Adipose tissue (tissue), 3 donors: ENCODE measurements around the gene ANKRD44. TPM values are rescaled to one million over a fixed set of nuclear protein-coding genes. Genes with fewer than 3 reads are reported as not detected.

ENCODE experiments used
- H3K27ac ChIP-seq: one replicate; pipeline ENCODE4 v1.5.1; 2013; ENCODE audit warnings: low read depth, low read length
- WGBS, 3 donors: extraction: QIAGEN DNeasy Blood & Tissue Kit; methylation state at CpG; one replicate each; pipeline ENCODE4 v1.1.7; 2013; 5-methylcytosine and 5-hydroxymethylcytosine counted together
- polyA plus RNA-seq, 3 donors: library from polyadenylated mRNA; stranded (reverse); fragments of 200-250 nt; gene quantifications; one replicate each; pipeline ENCODE4 v1.2.3, GENCODE V29; 2013
- donor health status: healthy with polysubstance abuse.
- donor health status: Bipolar disorder and iron deficiency.
- donor health status: healthy.

Gene ANKRD44
- polyA plus RNA-seq, 3 donors = 1.3 to 4.2 (median 3.5) TPM

DNA sequence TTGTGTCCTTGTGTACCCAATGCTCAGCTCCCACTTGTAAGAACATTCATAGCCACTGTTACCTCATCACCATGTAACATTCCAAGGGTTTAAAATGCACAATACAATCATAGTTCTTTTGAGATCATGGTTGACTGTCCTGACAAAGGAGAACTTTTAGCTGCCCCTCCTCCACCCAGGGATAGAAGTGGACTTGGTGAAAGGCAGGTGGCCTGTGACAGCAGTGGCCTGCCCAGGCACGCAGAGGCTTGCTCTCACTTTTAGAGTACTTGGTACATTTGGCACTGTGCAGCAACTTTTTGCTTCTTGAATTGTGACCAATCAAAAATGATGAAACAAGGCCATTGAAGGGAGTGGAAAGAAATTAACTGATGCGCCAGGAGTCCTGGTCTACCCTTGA is 108.7 kb downstream of the ANKRD44 start:
- WGBS, 3 donors = 92 to 96% (median 95%) methylated on average over 2 of the region's 2 CpGs
- H3K27ac ChIP-seq = no peak overlapping the region

DNA sequence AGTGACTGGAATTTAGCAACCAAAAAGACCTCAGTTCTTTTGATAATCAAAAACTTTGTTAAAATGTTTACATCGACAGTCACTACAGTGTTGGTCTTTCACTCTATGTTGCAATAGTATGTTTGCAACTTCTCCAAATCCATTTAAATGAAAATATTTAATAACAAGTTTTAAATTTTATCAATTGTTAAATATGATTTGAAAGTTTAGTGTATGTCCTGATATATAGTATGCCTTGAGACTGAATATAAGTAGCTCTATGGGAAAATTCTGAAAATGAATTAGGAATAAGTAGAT is 109.9 kb downstream of the ANKRD44 start:
- no peak overlapping the region for H3K27ac ChIP-seq
- WGBS, 3 donors = 65 to 71% (median 66%) methylated on average over 1 of the region's 1 CpG

DNA sequence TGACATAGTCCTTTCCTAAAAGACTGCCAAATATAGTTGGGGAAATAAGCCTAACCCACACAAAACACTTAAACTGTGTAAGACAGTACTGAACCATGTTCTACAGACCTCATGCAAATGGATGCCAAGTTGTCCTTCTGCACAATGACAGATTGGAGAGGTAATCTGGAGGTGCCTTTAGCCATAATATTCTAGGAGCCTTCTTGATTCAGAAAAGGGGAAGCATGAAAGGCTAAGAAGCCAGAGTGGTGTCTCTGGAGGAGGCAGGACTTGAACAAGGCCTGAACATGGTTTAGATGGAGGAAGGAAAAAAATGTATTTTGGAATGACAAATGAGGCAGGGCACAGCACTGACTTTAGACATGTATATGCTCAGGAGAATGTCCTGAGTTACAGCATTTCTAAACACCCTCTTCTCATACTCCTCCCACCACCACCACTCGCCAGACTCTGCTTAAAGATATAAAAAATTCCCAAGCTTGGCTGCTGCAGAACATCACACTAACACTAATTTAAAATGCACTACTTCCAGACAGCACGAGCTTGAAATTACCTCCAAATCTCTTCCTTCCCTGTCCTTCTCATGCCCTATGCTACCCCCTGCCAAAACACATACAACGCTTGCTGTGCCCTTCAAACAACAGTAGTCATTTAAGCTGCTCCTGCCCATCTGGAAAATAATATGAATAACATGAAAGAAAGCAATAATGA is 110.4 kb downstream of the ANKRD44 start:
- WGBS, 3 donors = 44 to 57% (median 50%) methylated on average over 3 of the region's 3 CpGs
- H3K27ac ChIP-seq = no peak overlapping the region

DNA sequence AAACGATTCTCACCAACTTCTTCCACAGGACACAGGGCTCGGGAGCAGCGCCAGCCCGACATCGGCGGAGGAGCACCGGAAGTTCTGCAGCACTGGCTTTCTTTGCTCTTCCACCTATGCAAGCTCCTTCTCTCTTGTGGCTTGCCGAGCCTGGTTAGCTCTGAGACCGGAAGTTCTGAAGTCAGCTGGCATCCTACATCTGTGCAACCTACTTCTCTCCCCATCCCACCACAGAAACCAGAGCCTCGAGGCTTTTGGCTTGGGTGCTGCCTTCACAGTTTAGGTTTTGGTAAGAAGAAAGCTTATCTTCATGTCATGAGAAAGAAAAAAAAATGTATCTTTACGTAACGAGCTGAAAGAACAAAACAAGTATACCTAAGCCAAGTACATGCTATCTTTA is 111.7 kb downstream of the ANKRD44 start:
- WGBS, 3 donors = 34 to 74% (median 43%) methylated on average over 12 of the region's 12 CpGs
- H3K27ac ChIP-seq = no peak overlapping the region

DNA sequence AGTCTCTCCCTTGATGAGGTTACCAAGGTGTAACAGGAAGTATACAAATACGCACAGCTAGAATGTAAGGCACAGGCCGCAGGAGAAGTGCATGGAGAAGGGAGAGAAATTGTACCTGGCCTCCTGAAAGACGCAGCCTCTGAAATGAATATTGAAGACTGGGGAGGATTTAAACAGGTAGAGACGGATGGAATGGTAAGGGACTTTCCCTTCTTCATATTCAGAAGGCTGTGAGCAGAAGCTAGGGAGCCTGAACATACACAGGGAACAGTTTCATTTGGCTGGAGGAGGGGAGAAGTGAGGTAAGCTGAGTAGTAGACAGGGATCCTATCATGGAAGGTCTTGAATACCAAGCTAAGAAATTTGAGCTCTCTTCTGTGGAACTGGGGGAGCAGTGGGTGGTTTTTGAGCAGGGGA is 112.7 kb downstream of the ANKRD44 start:
- 72 to 85% (median 73%) methylated on average over 4 of the region's 4 CpGs for WGBS, 3 donors
- no peak overlapping the region for H3K27ac ChIP-seq

DNA sequence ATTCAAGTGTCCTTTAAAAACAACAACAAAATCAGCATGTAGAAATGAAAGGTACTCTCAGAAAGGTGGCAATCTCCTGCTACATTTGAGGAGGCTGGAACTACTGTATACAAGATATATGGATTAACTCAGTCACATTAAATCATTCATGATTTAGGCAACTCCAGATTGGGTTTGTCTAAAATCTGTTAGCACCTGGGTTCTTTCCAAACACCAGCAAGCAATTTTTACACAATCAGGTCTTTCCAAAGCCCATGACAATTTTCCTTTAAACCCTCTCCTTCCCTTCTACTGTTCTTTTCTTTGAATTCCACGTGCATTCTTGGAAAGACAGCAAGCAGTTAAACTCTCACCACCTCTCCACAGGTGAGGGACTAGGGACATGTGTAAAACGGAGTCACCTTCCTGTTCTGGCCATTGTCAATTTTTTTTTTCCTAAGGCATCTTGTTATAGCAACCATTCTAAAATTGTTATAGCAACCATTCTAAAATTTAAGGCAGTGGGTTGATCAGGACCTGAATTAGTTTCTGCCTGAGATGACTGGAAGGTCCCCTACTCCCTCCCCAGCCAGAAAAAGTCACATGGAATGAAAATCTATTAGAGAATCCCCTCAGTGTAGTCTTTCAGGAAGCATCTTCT is 113.9 kb downstream of the ANKRD44 start:
- H3K27ac ChIP-seq = no peak overlapping the region
- 7 to 23% (median 16%) methylated on average over 2 of the region's 2 CpGs for WGBS, 3 donors

DNA sequence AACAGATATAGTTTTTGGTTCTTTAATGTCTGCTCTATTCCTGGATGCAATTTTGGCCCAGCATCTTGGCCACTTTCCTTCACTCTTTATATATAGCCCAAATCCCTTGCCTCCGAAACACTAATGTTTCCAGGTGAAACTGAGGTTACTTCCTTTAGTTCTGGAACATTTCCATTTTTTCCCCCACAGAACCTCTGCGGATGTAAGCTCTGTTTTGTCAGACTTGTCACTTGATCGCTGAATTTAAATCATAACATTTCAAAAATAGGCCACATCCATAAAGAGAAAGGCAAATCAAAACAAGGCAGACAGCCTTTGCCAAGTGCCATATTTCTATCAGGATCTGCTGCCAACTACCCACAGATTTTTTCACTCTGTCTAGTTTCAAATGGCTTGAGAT is 115.1 kb downstream of the ANKRD44 start:
- no peak overlapping the region for H3K27ac ChIP-seq
- 35 to 65% (median 39%) methylated on average over 3 of the region's 3 CpGs for WGBS, 3 donors

DNA sequence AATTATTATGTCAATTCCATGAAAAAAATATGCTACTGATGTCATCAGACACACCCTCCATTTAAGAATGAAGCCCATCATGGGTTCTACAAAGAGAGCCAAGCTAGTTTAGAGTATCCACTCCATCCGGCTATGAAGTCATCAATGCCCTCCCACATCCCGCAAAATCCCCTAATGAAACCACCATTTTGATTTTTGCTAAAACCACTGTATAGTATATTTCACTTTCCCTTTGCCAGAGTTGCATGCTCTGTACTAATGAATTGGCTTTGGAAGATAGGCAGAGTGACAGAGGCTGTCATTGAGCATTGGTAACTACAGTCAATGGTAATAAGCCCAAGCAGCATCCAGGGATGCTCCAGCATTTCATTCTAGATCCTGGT is 118.6 kb downstream of the ANKRD44 start:
- no peak overlapping the region for H3K27ac ChIP-seq
- 78 to 87% (median 81%) methylated on average over 2 of the region's 2 CpGs for WGBS, 3 donors

DNA sequence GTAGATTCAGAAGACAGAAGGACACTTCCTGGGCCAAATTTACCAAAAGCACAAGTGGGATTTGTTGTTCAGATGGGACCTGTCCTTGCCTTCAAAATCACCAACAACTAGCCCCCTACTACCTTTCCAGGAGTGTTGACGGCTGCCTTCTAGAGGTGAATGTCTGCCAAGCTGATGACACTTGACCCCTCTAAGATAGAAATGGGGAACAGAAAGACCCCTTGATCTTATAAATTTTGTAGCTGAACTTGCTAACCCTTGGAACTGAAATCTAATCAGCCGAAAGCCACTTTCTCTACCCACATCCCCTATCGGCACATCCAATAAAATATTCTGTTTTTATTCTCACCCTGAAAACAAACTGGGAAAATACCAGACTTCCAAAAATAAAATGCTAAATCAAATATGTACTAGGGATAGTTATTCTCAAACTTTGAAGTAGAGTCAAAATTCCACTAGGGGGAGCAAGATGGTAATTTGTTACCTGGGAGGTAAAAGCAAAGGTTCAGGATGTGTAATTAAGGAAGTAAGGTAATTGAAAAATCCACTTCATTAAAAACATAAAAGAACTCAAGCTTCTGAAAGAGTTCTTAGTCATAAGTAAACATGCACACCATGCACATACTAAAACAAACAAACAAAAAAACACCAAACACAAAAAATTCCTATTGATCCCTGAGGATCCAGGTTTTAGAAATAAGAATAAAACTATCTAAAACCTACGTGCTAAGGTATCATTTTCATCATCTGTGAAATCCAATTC is 119.2 kb downstream of the ANKRD44 start:
- H3K27ac ChIP-seq = no peak overlapping the region
- 34 to 41% (median 38%) methylated on average over 4 of the region's 4 CpGs for WGBS, 3 donors

DNA sequence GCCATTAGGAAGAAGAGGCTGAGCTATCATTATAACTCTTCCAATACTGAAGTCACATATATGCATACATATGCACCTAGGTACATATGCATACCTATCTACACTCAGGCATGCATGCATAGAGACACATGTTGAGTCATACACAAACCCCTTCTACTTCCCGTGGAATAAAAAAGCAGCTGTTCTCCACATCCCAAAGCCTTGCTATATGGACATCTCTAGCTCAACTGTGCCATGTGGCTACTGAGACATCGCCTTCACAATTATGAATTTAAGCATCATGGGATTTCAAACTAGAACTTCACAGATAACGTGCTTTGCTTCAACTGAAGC is 120.5 kb downstream of the ANKRD44 start:
- no peak overlapping the region for H3K27ac ChIP-seq
- WGBS, 3 donors = 74 to 87% (median 84%) methylated on average over 3 of the region's 3 CpGs

DNA sequence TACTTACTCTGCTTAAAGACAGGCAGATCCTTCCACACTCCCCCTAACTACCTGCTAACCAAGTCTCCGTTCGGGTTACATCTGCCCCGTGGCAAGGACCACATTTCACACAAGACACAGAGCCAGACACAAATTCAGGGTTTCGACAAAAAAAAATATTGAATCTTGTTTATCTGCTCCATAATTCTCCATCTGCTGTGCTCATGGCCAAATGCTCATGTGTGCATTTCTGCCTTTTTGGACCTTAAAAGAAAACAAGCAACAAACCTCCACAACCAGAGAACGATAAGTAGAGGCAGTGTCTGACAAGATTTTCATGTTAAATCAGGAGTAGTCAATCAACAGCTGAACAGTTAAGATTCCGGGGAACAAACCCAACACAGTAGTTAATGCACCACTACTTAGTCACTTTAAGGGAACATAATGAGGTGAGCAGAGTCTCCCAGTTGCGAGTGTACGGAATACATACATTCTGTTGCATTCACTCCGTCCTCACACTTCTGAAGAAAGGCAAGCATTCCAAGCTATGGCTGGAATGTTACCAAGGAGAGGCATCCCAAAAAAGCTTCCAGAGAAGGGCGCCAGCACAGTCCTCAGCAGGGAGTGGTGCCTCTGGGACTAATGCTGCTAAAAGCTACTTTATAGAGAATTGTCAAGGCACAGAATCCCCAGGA is 121.0 kb downstream of the ANKRD44 start:
- 88 to 92% (median 91%) methylated on average over 10 of the region's 10 CpGs for WGBS, 3 donors

DNA sequence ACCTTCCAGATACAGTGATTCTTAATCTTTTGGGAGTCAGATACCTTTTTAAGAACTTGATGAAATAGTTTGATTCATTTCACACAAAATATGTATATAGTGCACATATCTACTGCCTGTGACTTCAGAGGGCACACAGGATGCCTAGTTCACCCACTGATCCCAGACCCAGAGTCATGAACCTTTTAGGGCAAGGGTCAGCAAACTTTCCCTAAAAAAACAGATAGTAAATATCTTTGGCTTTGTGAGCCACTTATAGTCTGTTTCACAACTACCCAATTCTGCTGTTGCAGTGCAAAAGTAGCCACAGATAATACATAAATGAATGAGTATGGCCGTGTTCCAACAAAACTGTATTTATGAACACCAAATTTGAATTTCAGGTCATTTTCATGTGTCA is 124.9 kb downstream of the ANKRD44 start:
- WGBS, 3 donors = 94 to 95% (median 95%) methylated on average over 1 of the region's 1 CpG
- H3K27ac ChIP-seq = no peak overlapping the region

More for the DNA sequence above, 121.0 kb downstream of the ANKRD44 start:
- no peak overlapping the region for H3K27ac ChIP-seq

DNA sequence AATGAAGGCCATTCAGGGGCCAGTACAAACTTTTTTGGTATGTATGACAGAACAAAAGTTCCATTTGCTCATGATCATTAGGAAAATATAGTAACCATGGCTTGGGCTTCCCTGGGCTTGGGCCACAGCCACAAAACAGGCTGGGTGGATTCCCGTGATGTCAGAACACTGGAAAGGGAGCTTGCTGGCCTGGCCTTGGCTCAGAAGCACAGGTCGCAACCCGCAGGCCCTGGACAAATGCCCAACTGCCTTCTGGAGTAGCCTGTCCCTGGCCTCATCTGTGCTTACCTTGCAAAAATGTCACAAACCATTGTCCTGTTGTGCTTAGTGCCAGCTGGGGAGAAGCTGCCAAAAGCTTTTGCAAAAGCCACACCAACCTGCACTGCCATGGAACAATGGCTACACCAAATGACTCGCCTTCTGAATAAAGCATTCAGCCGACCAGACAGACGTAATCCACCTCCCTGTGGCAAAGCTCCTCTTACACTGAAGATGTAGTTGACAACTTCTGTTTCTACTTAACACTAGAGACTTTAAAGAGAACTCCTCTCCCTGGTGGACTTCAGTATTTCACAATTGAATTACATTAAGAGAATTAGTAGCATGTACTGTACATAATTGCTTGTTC is 125.5 kb downstream of the ANKRD44 start:
- H3K27ac ChIP-seq = no peak overlapping the region
- 47 to 56% (median 55%) methylated on average over 6 of the region's 6 CpGs for WGBS, 3 donors

DNA sequence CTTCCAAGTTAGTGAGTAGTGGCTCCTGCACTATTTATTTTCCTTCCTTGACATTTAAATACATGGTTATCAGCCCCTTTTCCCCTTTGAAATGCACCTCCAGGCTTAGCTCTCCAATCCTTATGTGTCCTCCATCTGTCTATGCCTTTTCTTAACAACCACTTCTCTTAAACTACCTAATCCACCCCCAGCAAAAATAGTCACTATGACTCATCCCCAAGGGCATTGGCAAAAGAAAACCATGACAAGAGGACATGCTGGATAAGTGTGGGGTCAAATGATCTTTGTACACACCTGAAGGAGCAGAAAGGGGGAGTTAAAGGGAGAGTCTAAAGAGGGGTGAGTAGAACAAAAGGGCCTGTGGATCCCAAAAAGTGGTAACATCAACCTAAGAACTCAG is 127.2 kb downstream of the ANKRD44 start:
- H3K27ac ChIP-seq = no peak overlapping the region

DNA sequence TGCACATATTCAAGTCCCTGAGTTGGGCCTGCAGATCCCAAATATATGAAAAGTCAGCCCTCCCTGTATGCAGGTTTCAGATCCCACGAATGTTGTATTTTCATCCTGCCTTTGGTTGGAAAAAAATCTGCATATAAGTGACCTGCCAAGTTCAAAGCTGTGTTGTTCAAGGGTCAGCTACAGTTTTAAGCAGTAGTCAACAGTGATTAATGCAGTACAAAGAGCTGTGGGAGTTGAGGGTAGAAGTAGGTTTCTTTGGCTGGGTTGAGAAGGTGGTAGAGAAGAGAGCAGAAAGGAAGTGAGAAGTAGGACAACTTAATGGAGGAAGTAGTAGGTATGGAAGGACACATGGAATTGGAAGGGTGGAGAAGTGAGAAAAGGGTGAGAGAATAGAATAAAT is 127.9 kb downstream of the ANKRD44 start:
- no peak overlapping the region for H3K27ac ChIP-seq
- 87 to 94% (median 91%) methylated on average over 1 of the region's 1 CpG for WGBS, 3 donors

DNA sequence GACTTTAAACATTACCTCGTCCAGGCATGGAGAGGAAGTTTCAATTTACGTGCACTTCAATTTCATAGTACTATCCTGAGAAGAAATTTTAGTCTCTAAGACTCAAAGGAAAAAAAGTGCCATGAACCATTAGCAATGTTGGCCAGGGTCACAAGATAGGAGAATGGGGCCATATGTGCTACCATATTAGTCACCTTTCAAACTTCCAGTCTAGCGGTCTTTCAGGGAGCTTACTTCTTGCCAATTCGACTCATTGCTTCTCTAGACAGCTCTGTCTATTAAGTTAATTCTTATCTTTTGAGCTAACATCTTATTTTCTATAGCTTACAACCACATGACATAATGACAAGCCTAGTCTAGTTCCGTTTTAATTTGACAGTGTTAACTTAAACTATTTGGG is 129.1 kb downstream of the ANKRD44 start:
- 68 to 74% (median 73%) methylated on average over 5 of the region's 5 CpGs for WGBS, 3 donors
- H3K27ac ChIP-seq = no peak overlapping the region

DNA sequence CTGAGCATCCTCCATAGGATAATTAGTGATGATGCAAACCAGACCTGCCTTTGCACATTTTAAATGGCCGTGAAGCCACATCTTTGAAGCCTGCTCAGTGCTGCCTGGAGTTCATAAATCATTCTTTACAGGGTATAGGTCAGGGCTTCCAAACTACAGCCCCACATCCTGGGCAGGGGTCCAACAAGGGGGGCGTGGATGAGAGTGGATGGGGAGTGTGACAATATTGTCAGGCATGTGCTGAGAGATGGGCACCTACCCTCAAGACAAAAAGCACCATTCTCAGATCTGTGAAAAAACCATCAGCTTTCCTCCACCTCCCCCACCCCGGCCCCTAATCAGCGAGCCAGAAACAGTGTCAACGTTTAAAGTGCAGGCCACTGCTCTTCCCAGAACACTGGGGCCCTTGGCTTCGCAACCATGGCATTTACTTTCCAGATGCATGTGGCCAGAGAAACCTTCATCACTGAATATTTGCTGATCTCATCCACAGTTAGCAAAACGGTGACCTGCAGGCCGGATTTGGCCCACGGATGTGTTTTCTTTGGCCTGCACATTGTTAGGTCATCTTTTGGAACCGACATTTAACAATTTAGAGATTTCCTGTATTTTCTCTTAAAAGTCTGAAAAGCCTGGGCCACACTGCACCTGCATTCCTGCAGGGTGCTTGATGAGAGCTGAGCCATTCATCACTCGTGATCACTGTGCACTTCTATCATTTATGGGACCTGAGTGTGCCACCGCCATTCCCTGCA is 130.7 kb downstream of the ANKRD44 start:
- 50 to 56% (median 52%) methylated on average over 12 of the region's 12 CpGs for WGBS, 3 donors
- H3K27ac ChIP-seq = no peak overlapping the region

DNA sequence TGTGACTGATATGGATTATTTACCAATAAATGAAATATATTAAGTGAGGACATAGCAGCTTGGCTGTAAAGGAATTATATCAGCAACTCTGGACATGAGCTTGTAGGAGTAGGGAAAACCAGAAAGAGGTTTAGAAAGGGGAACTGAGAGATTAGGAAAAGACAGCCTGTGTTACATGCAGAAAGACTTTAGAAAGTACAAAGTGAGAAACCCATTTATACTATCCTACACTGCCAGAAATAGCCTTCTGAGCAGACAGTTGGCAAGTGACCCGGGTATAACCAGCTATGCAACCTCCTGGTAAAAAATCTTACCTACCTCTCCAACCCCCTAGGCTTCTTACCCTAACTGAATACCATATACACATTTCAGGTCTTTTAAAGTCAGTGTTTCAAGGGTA is 134.1 kb downstream of the ANKRD44 start:
- 0% methylated on average over 1 of the region's 1 CpG for WGBS, 3 donors
- no peak overlapping the region for H3K27ac ChIP-seq
